Measurements from ENCODE around the gene OR52L1.

Gene OR52L1

DNA sequence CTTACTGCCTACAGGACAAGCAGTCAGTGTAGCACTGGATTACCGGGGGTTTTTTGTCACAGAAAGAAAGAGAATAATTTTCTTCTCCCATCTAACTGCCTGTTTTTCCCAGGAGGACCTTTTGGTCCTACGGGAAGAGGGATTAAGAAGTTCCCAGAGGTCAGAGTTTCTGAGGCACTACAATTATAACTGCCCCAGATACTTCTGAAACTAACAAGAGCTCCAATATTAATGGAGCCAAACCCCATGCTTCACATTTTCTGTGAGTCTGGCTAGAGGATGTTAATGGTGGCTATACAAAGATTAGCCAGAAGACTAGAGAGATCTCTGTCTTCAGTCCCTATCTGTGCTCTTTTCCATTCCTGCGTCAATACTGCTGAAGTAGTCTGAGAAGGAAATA, 44.8 kb downstream of the OR52L1 start, which contains the start of gene OR56A3:
TSS of gene OR56A3 (plus strand) at position 301 of the 400 bp plus-strand sequence. CDS start 5,096 bp downstream, outside the sequence.
- DNase-seq (ENCODE audit: low read depth in 1 of 2, low spot score in 1 of 2), result no peak

DNA sequence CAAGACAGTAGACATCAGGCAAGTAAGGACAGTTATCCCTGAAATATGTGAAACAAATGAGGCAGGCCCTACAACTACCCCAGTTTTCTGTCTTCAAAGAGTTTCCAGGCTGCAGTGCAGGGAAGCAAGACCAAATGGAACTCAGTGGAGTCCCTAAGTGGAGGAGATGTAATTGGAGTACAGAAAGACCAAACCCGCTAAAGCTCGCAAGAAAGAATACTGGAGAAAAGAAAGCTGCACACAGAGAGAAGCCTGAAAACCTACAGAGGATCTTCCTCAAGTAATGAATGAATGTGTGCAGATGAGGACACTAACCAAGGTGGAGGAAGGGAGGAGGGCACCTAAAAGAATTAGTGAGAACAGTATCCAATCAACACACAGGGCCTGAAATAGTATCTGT, 46.0 kb downstream of the OR52L1 start:
- DNase-seq (ENCODE audit: low read depth in 1 of 2, low spot score in 1 of 2), result no peak

DNA sequence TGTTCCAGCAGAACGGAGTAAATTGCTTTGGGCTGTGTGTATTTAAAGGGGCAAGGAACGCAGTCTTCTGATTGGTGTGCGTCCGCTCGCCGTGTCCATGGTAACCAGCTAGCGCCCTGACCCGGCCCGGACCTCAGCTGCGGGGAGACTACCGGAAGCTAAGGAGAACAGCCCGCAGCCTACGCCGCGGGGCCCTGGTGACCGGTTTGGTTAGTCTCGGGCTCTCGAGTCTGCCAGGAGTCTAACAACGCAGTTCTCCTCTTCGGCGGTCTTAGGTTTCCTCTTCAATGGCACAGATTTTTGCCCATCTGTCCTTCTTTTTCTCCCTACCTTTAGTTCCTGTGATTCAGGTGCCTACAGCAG, 48.2 kb downstream of the OR52L1 start:
- no peak for DNase-seq (ENCODE audit: low read depth in 1 of 2, low spot score in 1 of 2)

DNA sequence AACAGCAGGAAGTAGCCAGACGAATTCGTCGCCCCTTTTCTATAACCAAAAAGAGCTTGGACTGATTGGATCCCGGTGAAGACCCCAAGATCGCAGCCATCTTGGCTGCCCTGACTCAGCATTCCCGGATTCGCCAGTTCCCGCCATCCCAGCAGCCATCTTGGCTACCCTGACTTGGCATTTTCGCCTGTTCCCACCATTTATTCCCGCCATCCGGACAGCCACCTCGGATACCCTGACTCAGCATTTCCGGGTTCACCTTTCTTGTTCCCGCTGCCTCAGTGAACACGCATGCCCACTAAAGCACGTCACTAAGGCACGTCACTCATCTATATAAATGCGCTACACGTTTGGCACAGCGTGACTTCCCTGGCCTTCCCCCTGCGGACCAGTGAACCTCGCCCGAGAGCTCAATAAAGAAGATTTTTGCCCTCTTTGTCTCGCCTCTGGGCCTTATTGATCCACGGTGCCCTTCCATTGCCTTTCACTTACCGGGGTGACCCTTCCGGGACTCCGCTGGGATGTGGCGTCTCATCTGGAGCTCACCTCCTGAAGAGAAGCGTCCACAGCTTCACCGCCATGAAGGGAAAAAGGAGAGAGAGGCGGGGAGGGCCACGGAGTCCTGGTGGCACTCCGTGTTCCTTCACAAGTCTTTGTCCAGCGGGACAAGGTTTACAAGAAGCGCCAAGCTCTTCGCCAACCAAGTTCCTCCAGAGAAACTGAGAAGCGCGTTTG, 48.8 kb downstream of the OR52L1 start:
- no peak for DNase-seq (ENCODE audit: low read depth in 1 of 2, low spot score in 1 of 2)

Data from activated CD4-positive, alpha-beta T cell treated with anti-CD3 and anti-CD28 coated beads, Interleukin-2, amount 50 U/mL, for 24 hours (primary cell).